Dermis blood vessel endothelial cell (primary cell): ENCODE data around the gene NEURL1B. TPM values are rescaled to one million over a fixed set of nuclear protein-coding genes. Genes with fewer than 3 reads are reported as not detected.

Source experiments
- DNase-seq: peaks from one replicate; pipeline ENCODE4 v3.0.0; 2010
- total RNA-seq: library from RNA; depleted of rRNA; stranded (reverse); fragments of >200 nt; gene quantifications from 2 replicates; pipeline ENCODE4 v1.2.3, GENCODE V29; 2014

The NEURL1B gene
- total RNA-seq, 1 donor from 2014 or later: 26.0 TPM

DNA sequence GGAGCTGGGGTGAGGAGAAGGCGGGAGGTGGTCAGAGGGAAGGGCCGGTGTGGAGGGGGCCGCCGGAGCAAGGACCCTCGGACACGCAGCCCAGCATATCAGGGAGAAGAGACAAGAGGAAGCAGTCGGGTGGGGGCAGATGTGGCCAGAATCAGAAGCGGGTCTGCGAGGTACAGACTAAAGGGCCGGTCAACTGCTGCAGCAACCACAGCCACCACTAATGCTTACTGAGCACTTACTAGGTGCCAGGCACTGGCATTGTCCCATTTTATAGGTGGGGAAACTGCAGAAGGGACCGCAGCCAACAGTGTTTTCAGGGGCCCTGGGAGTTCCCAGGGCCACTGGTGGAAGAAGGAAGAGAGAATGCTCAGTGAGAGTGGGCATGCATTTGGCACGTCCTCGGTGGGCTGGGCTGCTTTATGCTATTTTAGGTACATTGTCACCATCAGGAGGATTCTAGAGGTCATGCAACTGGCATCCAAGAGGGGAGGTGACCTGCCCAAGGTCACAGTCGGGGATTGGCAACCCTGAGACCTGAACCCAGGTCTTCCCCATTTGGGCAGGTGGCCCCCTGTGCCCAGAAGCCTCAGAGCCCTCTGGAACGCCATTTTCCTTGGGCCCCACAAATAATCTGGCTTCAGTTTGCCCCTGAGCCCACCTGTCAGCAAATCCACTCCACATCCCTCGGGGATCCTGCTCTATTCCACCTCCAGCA, 76.6 kb downstream of the NEURL1B start:
- DNase-seq: no peak

DNA sequence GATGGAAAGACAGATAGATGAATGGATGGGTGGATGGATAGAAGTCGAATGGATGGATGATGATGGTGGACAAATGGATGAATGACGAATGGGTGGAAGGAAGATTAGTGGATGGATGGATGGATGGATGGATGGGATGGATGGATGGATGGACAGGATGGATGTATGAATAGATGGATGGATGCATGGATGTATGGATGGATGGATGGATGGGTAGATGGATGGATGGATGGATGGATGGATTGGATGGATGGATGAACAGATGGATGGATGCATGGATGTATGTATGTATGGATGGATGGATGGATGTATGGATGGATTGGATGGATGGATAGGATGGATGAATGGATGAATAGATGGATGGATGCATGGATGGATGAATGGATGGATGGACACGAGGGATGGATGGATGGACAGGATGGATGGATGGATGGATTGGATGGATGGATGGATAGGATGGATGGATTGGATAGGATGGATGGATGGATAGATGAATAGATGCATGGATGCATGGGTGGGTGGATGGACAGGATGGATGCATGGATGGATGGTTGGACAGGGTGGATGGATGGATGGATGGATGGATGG, 77.6 kb downstream of the NEURL1B start:
- no peak for DNase-seq

DNA sequence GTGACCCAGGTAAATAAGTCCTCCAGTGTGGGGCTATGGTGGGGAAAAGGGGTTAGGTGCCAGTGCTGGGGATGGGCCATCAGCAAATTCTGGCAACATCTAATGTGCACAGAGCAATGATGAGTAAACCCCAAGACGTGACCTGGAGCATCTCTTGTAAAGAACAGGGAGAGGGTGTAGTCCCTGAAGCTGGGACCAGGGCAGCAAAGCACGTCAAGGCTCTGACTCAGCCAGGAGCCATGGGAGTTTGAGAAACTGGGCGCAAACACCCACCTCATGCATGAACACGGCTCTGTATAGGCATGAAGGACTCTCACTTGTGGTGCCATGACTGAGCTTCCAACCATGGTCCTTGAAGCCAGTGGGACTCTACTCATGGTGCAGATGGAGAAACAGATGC, 78.1 kb downstream of the NEURL1B start:
- no peak for DNase-seq

DNA sequence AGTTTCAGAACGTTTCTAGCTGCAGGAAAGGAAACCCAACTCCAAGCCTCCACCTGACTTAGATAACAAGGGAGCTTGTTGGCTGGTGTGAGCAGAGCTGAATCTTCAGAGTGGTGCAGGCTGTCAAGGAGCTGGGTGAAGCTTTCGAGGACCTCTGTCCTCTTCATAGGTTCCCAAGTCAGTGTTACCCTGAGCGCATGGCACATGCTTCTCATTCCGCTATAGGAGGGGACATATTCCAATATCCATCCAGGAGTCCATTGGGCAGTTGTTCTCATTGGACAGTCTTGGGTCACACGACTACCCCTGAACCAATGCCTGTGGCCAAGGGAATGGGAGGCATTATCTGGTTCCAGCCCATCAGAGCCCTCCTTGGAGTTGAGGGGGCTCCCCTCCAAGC, 79.6 kb downstream of the NEURL1B start:
- no peak for DNase-seq

DNA sequence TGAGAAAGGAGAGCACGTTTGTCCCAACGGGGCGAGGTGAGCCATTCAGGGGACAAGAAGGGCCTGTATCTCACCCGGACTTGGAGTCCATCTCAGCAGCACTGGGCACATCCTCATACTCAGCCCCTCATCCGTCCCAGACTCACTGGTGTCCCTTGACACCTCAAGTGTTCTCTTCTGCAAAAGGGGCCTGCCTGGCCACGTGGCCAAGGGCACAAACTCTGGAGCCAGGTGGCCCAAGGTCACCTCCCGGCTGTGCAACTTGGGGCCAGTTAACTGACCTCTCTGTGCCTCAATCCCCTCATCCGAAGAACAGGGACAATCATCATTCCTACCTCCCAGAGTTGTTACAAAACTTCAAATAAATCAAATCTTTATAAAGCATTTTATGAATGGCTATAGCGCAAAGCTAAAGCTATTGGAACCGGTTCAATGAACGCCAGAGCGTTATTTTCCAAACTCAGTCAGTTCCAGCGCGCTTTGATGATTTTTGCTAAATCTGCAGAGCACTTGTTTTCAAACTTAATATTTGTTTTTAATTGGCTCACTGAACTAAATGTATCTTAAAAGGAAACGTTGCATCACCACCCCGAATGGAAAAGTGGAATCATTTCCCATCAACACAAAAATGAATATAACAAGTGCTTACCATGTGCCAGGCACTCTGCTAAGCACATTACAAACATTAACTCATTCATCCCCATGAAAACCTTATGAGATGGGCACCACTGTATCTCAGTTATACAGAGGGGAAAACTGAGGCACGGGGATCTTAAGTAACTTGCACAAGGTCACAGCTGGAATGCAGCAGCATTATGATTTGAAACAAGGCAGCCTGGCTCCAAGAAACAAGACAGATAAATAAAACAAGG, 80.6 kb downstream of the NEURL1B start:
- DNase-seq: peak; percentile 95

DNA sequence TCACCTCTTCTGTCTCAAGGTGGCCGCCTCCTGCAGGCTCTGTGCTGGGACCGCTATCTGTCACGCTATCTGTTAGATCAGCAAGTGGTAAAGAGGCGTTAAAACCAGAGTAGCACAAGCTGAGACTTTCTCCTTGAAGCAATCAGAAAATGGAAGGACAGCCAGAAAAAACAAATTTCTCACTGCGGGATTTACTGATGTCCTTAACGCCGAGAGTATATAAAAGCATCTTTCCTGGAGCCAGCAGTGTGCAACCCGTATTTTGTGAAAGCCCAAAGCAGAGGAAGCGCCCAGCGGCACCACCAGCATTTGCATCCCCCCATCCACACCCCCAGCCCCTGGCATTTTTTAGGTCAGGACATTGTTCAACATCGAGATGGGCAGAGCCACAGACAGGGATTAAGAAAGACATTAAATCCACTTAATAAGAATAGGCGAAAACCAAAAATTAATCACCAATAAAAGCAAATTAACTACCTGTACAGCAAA, 81.3 kb downstream of the NEURL1B start:
- DNase-seq: no peak

DNA sequence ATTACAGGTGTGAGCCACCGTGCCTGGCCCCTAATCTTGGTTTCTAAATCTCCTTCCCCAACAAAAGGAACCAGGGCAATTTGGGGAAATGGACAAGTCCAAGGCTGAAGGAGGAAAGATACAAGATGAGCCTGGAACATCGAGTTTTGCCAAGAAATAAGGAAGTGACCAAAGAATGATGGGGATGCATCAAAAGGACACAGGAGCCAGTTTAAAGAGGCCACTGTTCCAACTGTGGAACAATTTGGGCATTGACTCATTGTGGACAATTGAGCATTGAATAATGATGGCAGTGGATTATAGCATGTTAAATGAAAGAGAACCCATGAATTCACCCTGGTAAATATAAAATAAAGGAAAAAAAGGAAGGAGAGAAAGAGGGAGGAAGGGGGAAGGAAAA, 82.4 kb downstream of the NEURL1B start:
- no peak for DNase-seq

DNA sequence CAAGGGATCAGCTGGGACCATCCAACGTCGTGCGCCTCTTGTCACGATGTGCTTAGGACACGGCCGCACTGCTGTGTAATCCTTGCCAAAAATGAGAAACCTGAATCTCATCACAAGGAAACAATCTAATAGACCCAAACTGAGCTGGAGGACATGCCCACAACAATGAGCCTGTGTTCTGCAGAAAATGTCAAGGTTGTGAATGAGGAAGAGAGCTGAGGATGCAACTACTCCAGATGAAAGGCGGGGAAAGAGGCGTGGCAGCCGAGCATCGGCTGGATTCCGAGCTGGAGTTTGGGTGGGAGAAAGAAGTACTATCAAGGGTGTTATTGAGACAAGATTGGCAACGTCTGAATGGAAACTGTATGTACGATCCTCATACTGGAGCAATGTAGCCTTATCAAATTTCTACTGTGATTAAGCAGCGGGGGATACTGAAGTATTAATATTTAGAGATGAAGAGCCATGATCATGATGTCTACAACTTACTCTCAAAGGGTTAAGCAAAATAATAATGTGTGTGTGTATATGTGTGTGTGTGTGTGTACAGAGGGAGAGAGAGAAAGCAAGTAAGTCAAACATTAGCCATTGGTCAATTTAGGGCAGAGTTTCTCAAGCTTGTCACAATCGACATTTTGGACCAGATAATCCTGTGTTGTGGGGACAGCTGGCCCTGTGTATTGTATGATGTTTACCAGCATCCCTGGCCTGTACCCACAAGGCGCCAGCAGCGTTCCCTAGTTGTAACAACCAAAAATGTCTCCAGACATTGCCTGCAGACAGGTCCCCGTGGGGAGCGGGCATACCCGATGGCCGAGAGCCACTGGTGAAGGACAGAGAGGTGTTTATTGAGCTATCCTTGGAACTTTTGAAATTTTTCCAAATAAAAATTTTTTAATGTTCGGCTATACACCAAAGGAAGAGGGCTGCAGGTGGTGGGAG, 83.5 kb downstream of the NEURL1B start:
- no peak for DNase-seq

DNA sequence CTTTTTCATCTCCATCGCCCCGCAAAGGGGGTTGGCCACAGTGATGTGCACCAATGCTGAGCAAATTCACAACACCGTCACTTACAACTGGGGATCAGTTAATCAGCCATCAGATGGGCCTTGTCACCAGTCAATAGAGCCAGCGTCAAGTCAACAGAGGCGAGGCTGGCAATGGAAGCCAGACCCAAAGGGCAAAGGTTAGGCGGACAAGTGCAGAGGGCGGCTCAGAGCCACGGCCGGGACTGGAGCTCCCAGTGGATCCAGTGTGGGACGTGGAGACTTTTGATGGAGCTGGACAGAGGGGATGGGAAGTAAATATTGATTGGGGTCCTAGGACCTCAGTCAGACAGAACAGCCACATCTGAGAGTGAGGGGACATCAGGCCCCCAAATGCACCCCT, 84.2 kb downstream of the NEURL1B start:
- DNase-seq: no peak

DNA sequence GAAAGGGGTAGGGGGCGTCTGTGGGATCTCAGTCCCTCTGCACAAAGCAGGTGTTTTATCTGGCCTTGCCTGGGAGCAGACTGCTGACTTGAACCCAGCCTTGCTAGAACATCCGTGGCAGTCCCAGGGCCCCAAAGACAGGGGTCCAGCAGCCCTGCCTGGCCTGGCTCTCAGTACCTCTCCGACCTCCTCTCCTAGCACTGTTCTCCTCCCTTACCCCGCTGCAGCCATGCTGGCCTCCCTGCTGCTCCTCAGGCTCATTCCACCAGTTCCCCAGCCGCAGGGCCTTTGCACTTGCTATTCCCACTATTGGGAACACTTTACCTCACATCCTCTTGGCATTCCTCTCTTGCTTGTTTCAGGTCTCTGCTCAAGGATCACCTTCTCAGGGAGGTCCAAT, 84.7 kb downstream of the NEURL1B start:
- no peak for DNase-seq

DNA sequence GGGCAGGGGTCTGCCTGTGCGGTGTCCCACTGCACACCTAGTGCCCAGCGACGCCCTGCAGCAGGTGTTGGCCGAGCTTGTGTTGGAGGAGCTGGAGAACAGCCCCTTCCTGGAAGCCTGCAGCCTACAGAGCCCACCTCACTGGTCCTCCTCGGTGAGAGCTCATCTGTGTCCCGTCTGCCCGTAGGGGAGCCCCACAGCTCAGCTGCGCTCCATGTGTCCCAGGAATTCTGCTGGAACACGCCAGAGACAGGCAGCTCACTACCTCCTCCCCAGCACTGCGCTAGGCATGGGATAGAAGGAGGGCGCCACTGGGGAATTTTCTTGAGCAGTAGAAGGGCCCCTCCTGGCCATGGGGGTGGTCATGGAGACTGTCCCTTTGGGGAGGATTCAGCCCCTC, 85.9 kb downstream of the NEURL1B start:
- no peak for DNase-seq

DNA sequence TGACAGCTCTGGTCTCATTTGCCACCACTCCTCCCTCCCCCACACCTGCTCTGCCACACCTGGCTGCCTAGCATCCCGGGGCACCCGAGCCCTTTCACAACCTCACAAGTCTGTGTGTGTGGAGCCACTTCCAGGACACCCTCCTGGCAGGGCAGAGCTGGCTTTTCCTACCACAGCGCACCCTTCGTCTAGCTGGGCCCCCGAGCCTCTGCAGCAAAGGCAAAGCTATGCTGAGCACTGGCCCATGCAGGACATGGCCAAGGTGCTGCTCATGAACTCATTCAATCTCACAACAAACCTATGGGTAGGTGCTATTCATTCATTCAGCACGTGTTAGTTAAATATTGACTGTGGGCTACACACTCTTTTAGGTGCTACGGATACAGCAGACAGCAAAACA, 86.5 kb downstream of the NEURL1B start:
- no peak for DNase-seq

DNA sequence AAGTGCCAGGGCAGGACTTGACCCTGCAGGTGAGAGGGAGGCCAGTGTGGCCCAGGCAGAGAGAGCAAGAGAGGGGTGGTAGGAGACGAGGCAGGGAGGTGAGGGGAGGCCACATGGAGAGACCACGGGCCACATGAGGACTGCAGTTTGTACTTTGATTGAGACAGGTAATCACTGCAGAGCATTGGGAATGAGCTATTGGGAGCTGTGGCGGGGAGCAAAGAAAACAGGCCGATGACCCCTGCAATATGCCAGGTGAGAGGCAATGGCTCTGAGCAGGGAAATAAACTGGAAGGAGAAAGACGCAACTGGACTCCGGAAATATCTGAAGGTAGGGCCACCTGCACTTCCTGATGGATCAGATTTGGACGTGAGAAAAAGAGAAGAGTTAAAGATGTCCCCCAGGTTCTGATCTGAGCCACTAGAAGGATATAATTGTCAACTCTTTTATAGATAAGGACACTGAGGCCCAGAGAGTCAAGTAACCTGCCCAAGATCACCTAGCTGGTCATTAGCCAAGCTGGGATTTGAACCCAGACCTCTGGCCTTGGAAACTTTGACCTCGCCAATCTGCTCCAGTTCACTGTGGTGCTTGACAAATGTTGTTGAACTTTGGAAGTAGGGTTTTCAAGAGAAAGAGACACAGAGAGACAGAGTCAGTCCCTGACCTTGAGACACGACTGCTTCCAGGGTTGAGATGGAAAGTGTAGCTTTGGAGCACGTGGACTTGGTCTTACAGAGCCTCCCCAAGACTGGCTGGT, 87.6 kb downstream of the NEURL1B start:
- no peak for DNase-seq

DNA sequence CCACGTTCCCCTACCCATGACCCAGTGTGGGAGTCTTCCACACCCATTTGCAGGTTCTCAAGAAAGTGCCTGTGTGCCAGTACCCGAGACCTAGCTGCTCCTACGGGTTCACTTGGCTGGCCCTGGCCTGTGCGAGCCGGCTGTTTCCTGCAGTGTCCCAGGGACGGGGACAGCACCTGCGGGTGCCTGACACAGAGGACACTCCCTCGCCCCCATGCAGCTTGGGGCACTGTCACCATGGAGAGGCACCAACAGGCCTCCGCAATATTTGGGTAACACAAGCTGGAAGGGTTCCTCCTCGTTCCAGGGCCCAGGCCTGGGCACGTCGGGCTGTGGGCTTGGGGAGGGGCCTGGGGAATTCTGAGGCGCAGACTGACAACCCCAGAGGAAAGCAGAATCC, 88.5 kb downstream of the NEURL1B start:
- no peak for DNase-seq

DNA sequence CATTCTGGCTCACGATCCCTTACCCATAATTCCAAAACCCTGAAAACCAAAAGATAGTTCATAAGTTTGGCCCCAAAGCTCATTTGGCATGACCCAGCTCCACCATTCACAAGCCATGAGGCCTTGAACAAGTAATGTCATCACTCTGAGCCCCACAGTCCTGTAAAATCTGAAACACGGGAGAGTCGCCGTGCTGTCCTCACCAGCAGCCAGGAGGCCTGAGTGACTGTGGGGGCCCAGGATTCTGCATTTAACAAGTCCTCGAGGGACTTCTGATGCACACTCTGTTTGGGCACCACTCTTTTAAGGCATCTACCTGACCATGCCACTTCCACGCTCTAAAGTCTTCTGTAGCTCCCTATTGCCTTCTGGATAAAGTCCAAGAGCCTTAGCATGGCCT, 89.2 kb downstream of the NEURL1B start:
- DNase-seq: no peak

DNA sequence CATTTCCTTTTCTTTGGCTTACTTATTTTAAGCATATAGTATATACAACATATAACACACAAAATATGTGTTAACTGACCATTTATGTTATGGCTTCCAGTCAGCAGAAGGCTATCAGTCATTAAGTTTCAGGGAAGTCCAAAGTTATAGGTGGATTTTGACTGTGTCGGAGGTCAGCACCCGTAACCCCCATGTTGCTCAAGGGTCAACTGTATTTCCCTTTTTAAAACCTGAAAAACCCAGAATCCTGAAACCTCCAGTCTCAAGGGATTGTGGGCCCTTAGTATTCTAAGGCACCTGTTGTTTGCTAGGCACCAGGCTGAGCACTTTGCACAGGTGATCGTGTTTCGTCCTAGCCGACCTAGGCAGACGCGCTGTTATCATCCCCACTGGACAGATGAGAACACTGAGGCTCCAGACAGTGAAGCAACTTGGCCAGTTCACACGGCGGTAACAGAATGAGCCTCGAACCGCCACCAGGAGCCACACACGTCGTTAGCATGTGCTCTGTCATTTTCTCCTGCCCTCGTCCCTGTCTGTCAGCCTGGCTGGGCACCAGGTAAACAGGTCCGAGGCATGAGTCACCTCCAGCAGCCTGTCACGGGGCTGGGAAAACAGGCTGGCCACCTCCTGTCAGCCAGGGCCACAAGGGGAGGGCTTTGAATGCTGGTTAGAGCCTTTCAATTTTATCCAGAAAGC, 90.1 kb downstream of the NEURL1B start:
- peak; percentile 54 for DNase-seq

DNA sequence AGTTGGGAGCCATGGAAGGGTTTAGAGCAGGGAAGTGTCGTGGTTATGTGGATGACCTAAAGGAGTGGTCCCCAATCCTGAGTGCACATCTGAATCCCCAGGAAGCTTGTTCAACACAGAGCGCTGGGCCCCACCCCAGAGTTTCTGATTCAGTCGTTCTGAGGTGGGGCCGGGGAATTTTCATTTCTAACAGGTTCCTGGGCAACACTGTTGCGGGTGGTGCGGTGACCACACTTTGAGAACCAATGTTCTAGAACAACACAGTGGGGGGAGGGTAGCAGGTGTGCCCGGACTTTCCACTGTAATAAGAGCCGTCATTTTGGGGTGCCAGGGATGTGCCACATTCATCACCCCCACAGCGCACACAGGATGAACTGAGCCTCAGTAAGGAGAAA, 90.6 kb downstream of the NEURL1B start:
- DNase-seq: no peak

DNA sequence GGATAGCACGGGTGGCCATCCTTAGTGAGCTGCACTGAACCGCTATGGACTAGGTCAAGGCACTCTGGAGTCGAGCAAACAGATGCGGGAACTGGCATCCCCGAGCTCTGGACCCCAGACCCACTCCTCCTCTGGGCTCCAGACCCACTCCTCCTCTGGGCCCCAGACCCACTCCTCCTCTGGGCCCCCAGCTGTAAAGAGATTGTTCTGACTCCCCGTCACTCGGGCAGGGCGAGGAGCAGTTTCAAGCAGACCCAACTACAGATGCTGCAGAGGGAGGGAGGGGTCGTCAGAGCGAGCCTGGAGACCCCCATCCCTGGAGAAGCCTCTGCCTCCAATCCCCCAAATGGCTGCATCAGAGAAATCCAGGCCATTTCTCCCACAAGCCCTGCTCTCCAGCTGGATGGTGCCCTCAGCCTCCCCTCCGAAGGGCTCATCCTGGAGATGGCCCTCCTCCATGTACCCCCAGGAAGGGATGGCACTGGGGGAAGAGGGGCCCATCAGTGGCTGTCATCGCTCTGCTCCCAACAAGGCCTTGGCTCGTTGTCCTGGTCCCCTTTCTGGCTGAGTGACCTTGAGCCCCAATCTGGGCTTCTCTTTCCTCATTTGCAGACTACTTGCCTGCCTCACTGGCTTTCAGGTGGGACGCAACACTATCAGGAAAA, 91.3 kb downstream of the NEURL1B start:
- no peak for DNase-seq

DNA sequence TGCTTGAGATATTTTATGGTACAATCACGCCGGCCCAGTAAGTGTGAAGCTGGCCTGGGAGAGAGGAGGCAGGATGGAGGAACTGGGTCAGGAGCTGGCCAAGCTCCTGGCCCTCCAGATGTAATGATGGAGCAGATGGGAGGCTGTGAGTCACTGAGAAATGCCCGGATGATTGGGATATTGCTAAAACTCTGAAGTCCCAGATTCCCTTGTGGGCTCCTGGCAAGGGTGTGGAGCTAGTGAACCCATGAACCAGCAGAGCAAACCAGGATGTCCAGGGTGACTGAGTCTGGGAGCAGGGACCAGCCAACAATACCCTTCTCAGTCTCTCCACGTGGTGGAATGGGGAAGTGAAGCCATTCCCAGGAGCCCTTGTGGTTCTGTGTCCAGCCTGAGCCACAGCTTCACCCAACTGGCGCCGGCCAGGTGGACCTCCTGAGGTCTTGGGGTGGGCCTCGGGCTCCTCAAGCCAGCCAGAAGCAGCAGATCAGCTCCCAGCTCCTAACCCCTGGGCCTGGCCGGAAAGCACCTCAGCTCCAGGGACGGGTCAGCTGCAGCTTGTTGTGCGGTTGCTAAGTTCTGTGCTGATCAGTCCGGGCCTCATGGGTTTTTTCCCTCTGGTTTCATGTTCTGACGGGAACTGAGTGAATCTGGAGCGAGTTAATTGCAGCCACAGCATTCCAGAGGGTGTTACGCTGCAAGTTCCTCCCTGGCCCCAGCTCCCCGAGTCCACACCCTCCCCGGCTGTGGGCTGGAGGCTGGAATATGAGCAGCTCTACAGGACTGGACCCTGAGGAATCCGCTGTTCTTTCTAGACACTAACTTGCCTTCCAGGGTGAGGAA, 92.3 kb downstream of the NEURL1B start:
- DNase-seq: peak; percentile 86

DNA sequence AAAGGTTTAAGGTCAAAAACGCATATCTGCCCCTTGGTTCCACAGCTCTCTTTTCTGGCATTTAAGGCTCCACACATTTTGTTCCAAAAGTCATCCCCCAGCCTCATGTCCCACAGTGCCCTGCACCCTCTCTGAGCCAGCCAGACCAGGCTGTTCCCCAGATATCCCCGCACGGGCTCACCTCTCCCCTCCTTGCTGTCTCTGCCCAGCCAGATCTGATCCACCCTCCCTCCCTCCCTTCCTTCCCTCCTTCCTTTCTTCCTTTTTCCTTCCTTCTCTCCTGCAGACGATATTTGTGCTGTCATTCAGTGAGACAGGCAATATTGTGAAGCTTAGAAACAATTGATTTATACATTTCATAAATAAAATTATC, 92.9 kb downstream of the NEURL1B start:
- no peak for DNase-seq
